Measurements from ENCODE around the gene CHST6.

- TF ChIP-seq GATA2 (IDR thresholded peaks at IDR 0.05; ENCODE audit: low read depth, low read length) (no peak), GATA3 (IDR thresholded peaks at IDR 0.05; ENCODE audit: low read depth, low read length) (no peak)
Measured at GRCh38 chr16:75529959-75530358, 34.7 kb upstream of the CHST6 start.
